ENCODE measurements around the gene FGFRL1. TPM values are rescaled to one million over a fixed set of nuclear protein-coding genes. Genes with fewer than 3 reads are reported as not detected.

Gene FGFRL1
- total and polyA plus RNA-seq, 2 of the 13 experiments (the other 11 are each of a cell fraction or from before 2014, with no cell fraction given), result 19.1 to 30.6 TPM

GRCh38 chr4:987624-988513 lies 23.6 kb upstream of the FGFRL1 start (continued):
- TF ChIP-seq SETDB1 (CRISPR knock-in tag; IDR thresholded peaks at IDR 0.05; ENCODE audit: borderline replicate concordance), result no peak
- no peak for TF ChIP-seq TFE3 (CRISPR knock-in tag; IDR thresholded peaks at IDR 0.05)
- TF ChIP-seq RARA (CRISPR knock-in tag; IDR thresholded peaks at IDR 0.05), result no peak
- no peak for TF ChIP-seq RERE (CRISPR knock-in tag; IDR thresholded peaks at IDR 0.05; ENCODE audit: low read depth)
- no peak for TF ChIP-seq NFE2 (CRISPR knock-in tag; IDR thresholded peaks at IDR 0.05)
- no peak for TF ChIP-seq HCFC1 (IDR thresholded peaks at IDR 0.05; ENCODE audit: low read depth, low read length)
- peak; percentile 20 for TF ChIP-seq U2AF1 (optimal IDR thresholded peaks at IDR 0.05; ENCODE audit: low read depth, low read length)
- no peak for TF ChIP-seq CBX1 (IDR thresholded peaks at IDR 0.05; ENCODE audit: low read depth)
- TF ChIP-seq ZBTB38 (CRISPR knock-in tag; IDR thresholded peaks at IDR 0.05), result 0 out of 2 replicates have a peak, but pooled peaks have one; percentile 14
- TF ChIP-seq CEBPZ (IDR thresholded peaks at IDR 0.05; ENCODE audit: low read length), result no peak
- 0 out of 2 replicates have a peak, but pooled peaks have one; percentile 49 for TF ChIP-seq THAP9 (CRISPR knock-in tag; IDR thresholded peaks at IDR 0.05; ENCODE audit: borderline replicate concordance)
- TF ChIP-seq TERF1 (CRISPR knock-in tag; IDR thresholded peaks at IDR 0.05), result 0 out of 2 replicates have a peak, but pooled peaks have one; percentile 46
- TF ChIP-seq HDAC6 (IDR thresholded peaks at IDR 0.05; ENCODE audit: low read depth, low read length), result no peak

Measured in HepG2 (cell line).